Kidney (tissue), 14 donors: ENCODE measurements around the gene CHD2. TPM values are rescaled to one million over a fixed set of nuclear protein-coding genes. Genes with fewer than 3 reads are reported as not detected.

ENCODE experiments used
- DNase-seq, 5 donors: peaks; one replicate each; pipeline ENCODE4 v3.0.0-alpha.2; 2013 to 2020
- FAIRE-seq: peaks from 2 replicates; lab custom pipeline; 2012; peaks lifted over from hg19 to GRCh38; lab: Jason Lieb, UNC
- H3K27ac ChIP-seq, 2 donors: one replicate each; pipeline ENCODE4 v1.7.0; 2013; ENCODE audit warnings: low read depth in 2 of 2, low read length in 2 of 2, inconsistent platforms in 1 of 2
- H3K27me3 ChIP-seq: one replicate; pipeline ENCODE4 v1.7.1; 2013; ENCODE audit warnings: low read length, inconsistent platforms; ENCODE audit not compliant: control insufficient read depth, insufficient read depth
- H3K36me3 ChIP-seq, 3 donors: one replicate each; pipeline versions ENCODE4 v1.7.0 to v1.7.1; 2013; ENCODE audit warnings: low read length in 3 of 3, control low read depth in 1 of 3, inconsistent platforms in 1 of 3; ENCODE audit not compliant: insufficient read depth in 3 of 3, control insufficient read depth in 2 of 3
- H3K4me1 ChIP-seq, 3 donors: one replicate each; pipeline versions ENCODE4 v1.7.0 to v1.7.1; 2013; ENCODE audit warnings: low read length in 3 of 3, inconsistent platforms in 1 of 3, low read depth in 1 of 3; ENCODE audit not compliant: control insufficient read depth in 2 of 3, insufficient read depth in 2 of 3
- H3K4me3 ChIP-seq, 3 donors: one replicate each; pipeline versions ENCODE4 v1.7.0 to v1.8.1; 2013; ENCODE audit warnings: low read length in 3 of 3, control low read depth in 1 of 3, inconsistent platforms in 1 of 3
- H3K9ac ChIP-seq, 3 donors: one replicate each; pipeline versions ENCODE4 v1.7.0 to v1.7.1; 2013; ENCODE audit warnings: low read length in 3 of 3, control low read depth in 1 of 3, inconsistent platforms in 1 of 3
- H3K9me3 ChIP-seq, 3 donors: one replicate each; pipeline versions ENCODE4 v1.7.0 to v1.7.1; 2013; ENCODE audit warnings: low read length in 3 of 3, control low read depth in 1 of 3, inconsistent platforms in 1 of 3; ENCODE audit not compliant: control insufficient read depth in 2 of 3, insufficient read depth in 1 of 3
- CTCF ChIP-seq: IDR thresholded peaks from 3 replicates; pipeline ENCODE4 v1.5.1; 2012; ENCODE audit warnings: mild to moderate bottlenecking, moderate library complexity, borderline replicate concordance; ENCODE audit not compliant: insufficient read depth; ENCODE audit errors: extremely low read depth
- intact Hi-C: fragments of 100-400 bp; cut with DNase I; formaldehyde crosslinking; loops from one replicate; pipeline ENCODE4 v1.11.1; 2022
- polyA plus RNA-seq: library from polyadenylated mRNA; stranded (reverse); fragments of 350-450 nt; fragmentation: Illumina TruSeq; extraction: RNeasy Lipid Tissue Mini Kit (QIAGEN cat#74804); gene quantifications from one replicate; pipeline ENCODE4 v1.2.3, GENCODE V29; 2014; ENCODE audit warnings: low read depth, low replicate concordance; ENCODE audit not compliant: insufficient read depth
- total RNA-seq: library from RNA; stranded (reverse); fragmentation: NEBNext Ultra II Directional; extraction: Animal tissue kit (Norgen Biotek cat#: 25700); gene quantifications from one replicate; pipeline ENCODE4 v1.2.1, GENCODE V29; 2021
- donor health status: control.
- donor health status: control.
- donor health status: control.
- donor health status: control.
- donor health status: control.
- donor health status: DM: yes; HTN: yes; CAD: no.
- donor health status: Normal renal cell carcinoma (clear cell type).

Gene CHD2
- total and polyA plus RNA-seq, 2 donors from 2014 or later = 22.5 to 137 TPM

DNA sequence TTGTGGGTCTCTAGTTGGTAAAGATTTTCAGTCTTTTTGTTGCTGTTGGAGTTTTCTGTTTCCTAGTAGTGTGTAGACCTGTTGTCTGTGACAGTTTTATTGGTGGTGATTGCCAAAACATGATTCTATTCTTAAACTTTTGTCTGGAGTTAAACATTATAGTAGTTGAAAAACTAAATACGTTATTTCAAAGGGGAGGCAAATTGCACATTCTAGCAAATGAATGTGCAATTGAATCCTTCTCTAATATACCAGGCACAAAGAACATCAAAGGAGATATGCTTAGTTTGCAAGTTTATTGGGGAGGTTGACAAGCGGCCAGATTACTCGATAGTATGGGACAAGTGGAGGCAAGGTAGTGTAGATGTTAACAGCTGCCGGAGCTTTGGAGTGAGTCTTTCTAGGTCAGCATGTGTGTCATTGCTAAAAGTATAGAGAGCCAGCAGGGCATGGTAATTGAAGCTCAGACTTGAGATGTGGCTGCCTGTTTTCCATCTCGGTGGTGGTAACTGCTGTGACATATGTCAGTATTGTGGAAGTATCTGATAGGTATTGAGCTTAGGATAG lies 20.6 kb downstream of the CHD2 start:
- Histone ChIP-seq H3K9me3 (no peaks in the 10 kb centered on the region), H3K4me1 (peaks cover 4 to 39% (median 27%) of the 10 kb centered on the region in 3 donors), H3K36me3 (peaks cover 6 to 14% (median 8%) of the 10 kb centered on the region in 3 donors), H3K9ac (peak overlapping the region in 1 of 3 donors; percentile 24), H3K4me3 (peak overlapping the region in 1 of 3 donors; percentile 25), H3K27me3 (no peaks in the 10 kb centered on the region), H3K27ac (peak overlapping the region; percentile 68 to 74)
- DNase-seq (no peak), FAIRE-seq (no peak)
- TF ChIP-seq CTCF = no peak
- intact Hi-C loops = no loop called here

DNA sequence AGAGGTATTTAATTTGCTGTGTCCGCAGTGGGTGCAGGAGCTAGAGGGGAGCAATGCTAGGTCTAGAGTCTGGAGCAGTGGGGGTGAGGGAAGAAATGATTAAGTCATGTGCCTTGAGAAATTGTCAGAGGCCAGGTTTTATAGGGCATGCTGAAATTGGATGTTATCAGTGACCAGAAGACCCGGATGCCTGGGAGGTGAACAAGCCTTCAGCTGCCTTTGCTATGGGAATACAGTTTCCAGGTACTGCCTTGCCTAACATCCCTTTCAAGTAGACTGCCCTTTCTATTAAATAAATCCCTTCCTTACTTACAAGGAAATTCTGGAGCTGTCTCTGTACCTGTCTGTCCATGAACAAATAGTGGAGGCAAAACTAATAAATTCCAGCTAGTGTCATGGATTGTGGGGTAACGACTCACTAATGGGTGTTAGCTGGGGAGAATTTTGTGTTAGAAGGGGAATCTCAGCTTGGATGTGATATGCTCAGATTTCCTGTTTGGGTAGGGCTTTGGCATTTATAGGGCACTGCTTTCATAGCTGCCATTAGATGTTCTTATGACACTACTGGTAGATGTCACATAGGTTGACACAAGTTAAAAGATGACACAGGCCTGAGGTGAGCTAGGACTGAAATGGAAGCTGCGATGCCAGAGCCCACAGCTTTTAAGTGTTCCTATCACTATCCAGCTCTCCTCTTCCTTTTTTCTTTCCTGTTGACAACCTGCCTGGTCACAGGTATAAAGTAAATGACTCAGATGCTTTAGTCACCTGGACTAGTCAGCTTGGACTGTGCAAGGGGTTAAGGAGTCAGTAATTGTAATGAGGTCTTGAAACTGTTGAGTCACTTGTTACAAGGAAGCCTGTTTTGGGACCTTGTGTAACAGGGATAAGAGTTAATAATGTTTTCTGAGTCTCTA lies 21.3 kb downstream of the CHD2 start:
- FAIRE-seq = no peak
- no peak for TF ChIP-seq CTCF
- Histone ChIP-seq H3K9me3 (no peaks in the 10 kb centered on the region), H3K4me3 (no peak overlapping the region), H3K4me1 (peaks cover 4 to 34% (median 22%) of the 10 kb centered on the region in 3 donors), H3K27me3 (no peaks in the 10 kb centered on the region), H3K36me3 (peaks cover 6 to 22% (median 8%) of the 10 kb centered on the region in 3 donors), H3K27ac (peak overlapping the region; percentile 68 to 74), H3K9ac (peak overlapping the region in 1 of 3 donors; percentile 24)
- intact Hi-C loops = no loop called here
- DNase-seq = no peak

- intact Hi-C loops = no loop called here
- Histone ChIP-seq H3K27ac (peak overlapping the region; percentile 12 to 71), H3K27me3 (no peaks in the 10 kb centered on the region), H3K9me3 (no peaks in the 10 kb centered on the region), H3K4me3 (peak overlapping the region in 1 of 3 donors; percentile 17), H3K36me3 (peaks cover 6 to 32% (median 8%) of the 10 kb centered on the region in 3 donors), H3K4me1 (peaks cover 3 to 27% (median 22%) of the 10 kb centered on the region in 3 donors), H3K9ac (no peak overlapping the region)
- no peak for TF ChIP-seq CTCF
- DNase-seq (no peak), FAIRE-seq (no peak)
Measured at GRCh38 chr15:92922418-92923002, 22.4 kb downstream of the CHD2 start.
